PFSK-1 (cell line): ENCODE data around the gene RBPJL.

Experiments
- FOXP2 ChIP-seq: optimal IDR thresholded peaks from 2 replicates; pipeline ENCODE3; 2011; ENCODE audit warnings: borderline replicate concordance, control low read depth, inconsistent platforms; ENCODE audit not compliant: insufficient read depth; ENCODE audit errors: extremely low read length, extremely low read depth
- POLR2AphosphoS5 ChIP-seq: IDR thresholded peaks from 2 replicates; pipeline ENCODE4 v1.6.1; 2012; ENCODE audit warnings: low read depth, mild to moderate bottlenecking, control low read depth, low read length, moderate library complexity
- SIN3A ChIP-seq: IDR thresholded peaks from 2 replicates; pipeline ENCODE4 v1.6.1; 2012; ENCODE audit warnings: mild to moderate bottlenecking, low read length, moderate library complexity, borderline replicate concordance; ENCODE audit not compliant: insufficient read depth
- TAF1 ChIP-seq: IDR thresholded peaks from 2 replicates; pipeline ENCODE4 v1.6.1; 2012; ENCODE audit warnings: low read length, control low read depth, borderline replicate concordance; ENCODE audit not compliant: insufficient read depth
- TF ChIP-seq, protein P1 (sequence below), 2 experiments: IDR thresholded peaks; 2 replicates each; pipeline versions ENCODE4 v1.6.1 to v1.8.0; 2011 to 2012; ENCODE audit warnings: low read depth in 2 of 2, low read length in 2 of 2, control low read depth in 1 of 2, inconsistent platforms in 1 of 2, mild to moderate bottlenecking in 1 of 2, moderate library complexity in 1 of 2; ENCODE audit not compliant: insufficient read depth in 1 of 2

Gene RBPJL

DNA sequence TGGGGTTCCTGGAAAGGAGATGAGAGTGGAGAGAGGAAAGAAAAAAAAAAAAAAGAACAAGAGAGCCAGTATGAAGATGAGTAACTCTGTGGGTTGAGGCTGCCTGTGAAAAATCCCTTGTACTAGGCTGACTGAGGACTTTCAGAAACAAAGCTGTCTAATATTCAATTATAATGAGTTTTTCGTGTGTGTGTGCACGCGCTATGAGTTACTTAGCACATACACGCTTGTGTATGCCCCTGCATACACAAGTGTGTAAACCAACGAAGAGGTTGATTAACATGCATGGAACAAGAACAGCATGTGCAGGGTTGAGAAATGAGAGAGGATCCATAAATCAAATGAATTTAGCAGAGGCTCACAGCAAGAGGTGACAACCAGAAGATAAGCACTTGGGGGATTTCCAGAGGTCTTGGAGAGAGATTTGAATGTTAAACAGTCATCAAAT lies 4.8 kb upstream of the RBPJL start:
- TF ChIP-seq SIN3A (no peak), FOXP2 (no peak), TAF1 (no peak), POLR2AphosphoS5 (no peak)
- TF ChIP-seq, protein P1, sequence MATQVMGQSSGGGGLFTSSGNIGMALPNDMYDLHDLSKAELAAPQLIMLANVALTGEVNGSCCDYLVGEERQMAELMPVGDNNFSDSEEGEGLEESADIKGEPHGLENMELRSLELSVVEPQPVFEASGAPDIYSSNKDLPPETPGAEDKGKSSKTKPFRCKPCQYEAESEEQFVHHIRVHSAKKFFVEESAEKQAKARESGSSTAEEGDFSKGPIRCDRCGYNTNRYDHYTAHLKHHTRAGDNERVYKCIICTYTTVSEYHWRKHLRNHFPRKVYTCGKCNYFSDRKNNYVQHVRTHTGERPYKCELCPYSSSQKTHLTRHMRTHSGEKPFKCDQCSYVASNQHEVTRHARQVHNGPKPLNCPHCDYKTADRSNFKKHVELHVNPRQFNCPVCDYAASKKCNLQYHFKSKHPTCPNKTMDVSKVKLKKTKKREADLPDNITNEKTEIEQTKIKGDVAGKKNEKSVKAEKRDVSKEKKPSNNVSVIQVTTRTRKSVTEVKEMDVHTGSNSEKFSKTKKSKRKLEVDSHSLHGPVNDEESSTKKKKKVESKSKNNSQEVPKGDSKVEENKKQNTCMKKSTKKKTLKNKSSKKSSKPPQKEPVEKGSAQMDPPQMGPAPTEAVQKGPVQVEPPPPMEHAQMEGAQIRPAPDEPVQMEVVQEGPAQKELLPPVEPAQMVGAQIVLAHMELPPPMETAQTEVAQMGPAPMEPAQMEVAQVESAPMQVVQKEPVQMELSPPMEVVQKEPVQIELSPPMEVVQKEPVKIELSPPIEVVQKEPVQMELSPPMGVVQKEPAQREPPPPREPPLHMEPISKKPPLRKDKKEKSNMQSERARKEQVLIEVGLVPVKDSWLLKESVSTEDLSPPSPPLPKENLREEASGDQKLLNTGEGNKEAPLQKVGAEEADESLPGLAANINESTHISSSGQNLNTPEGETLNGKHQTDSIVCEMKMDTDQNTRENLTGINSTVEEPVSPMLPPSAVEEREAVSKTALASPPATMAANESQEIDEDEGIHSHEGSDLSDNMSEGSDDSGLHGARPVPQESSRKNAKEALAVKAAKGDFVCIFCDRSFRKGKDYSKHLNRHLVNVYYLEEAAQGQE (IDR thresholded peaks at IDR 0.05; ENCODE audit: insufficient read depth in 1 of 2, low read depth in 2 of 2, low read length in 2 of 2) = no peak

DNA sequence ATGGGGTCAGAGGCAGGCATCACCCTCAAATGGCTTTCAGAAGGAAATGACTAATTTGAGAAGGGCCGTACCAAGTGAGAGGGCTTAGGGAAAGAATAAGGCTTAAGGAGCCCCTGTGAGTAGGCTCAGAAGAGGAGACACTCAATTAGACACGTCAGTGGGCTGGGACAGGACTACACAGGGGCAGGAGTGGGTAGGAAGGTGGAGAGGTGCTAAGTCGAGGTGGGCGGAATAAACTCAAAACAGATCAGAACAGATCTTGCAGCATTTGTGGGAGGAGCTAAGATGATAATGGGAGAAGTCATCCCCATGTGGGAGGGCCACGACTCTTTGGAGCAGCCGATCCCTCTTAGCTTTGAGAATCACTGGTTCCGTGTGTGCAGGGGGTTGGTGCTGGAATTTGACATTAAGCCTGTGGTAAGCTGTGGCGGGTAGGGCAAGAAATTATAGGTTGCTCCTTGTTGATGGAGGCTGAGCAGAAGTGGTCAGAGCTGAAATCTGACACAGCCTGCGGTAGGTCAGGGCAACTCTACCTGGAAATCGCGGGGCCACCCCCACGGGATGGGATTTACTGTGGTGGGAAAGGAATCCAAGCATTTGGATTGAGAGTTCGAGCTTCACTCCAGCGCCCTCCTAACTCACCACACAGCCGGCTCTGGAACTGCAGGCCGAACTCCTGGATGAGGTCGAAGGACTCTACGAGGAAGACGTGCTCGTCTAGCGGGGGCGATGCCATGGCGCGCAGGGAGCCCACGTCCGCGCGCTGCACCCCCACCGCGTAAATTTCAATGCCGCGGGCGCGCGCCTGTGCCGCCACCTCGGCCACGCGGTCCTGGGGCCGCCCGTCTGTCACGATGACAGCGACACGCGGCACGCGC lies 2.8 kb upstream of the RBPJL start:
- TF ChIP-seq TAF1 (no peak), POLR2AphosphoS5 (no peak), SIN3A (no peak), FOXP2 (no peak)
- TF ChIP-seq, protein P1 (IDR thresholded peaks at IDR 0.05; ENCODE audit: insufficient read depth in 1 of 2, low read depth in 2 of 2, low read length in 2 of 2) = no peak

DNA sequence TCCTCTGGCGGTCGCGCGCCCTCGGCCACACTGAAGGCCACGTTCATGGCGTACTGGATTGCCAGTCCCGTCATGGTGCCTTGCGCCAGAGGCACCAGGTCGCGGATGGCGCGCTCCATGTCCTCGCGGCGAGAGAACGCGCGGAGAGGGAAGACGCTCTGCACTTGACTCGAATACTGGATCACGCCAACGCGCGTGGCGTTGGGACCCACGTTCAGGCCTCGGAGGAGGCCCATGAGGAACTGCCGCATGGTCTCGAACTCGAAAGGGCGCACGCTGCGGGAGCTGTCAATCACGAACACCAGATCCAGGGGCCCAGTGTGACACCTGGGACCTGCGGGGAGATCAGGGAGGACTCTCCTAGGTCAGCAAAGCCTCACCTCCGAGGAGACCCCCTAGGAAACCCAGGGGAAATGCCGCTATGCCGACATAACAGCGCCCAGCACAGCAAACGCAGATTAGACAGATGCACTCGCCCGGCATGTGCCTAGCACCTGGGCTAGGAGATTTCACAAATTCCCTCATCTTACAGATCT lies 2.1 kb upstream of the RBPJL start:
- TF ChIP-seq TAF1 = no peak
- TF ChIP-seq, protein P1 (IDR thresholded peaks at IDR 0.05; ENCODE audit: insufficient read depth in 1 of 2, low read depth in 2 of 2, low read length in 2 of 2) = no peak
- no peak for TF ChIP-seq FOXP2
- no peak for TF ChIP-seq SIN3A
- TF ChIP-seq POLR2AphosphoS5 = no peak

DNA sequence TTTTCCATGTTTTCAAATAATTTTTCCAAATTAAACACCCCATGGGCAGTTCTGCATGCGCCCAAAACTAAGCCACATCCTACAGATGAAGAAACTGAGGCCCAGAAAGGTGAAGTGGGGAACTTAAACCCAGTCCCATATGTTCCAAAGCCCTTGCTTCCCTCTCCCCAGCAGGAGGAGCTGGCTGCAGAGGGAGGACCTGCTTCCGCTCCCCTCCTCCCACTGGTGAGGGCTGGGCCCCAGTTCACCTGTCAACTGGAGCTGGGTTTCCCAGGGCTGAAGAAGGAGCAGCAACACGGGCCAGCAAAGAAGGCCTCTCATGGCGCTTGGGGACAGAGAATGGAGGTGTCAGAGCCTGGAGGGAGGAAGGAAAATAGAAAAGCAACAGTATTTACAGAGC lies 1.4 kb upstream of the RBPJL start:
- TF ChIP-seq, protein P1 (IDR thresholded peaks at IDR 0.05; ENCODE audit: insufficient read depth in 1 of 2, low read depth in 2 of 2, low read length in 2 of 2) = no peak
- TF ChIP-seq SIN3A (no peak), POLR2AphosphoS5 (no peak), TAF1 (no peak)
